ENCODE results near the gene PKDCC. TPM values are rescaled to one million over a fixed set of nuclear protein-coding genes. Genes with fewer than 3 reads are reported as not detected.

The PKDCC gene, protein sequence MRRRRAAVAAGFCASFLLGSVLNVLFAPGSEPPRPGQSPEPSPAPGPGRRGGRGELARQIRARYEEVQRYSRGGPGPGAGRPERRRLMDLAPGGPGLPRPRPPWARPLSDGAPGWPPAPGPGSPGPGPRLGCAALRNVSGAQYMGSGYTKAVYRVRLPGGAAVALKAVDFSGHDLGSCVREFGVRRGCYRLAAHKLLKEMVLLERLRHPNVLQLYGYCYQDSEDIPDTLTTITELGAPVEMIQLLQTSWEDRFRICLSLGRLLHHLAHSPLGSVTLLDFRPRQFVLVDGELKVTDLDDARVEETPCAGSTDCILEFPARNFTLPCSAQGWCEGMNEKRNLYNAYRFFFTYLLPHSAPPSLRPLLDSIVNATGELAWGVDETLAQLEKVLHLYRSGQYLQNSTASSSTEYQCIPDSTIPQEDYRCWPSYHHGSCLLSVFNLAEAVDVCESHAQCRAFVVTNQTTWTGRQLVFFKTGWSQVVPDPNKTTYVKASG
- 52.9 and 72.8 TPM in 2 replicates for total RNA-seq

DNA sequence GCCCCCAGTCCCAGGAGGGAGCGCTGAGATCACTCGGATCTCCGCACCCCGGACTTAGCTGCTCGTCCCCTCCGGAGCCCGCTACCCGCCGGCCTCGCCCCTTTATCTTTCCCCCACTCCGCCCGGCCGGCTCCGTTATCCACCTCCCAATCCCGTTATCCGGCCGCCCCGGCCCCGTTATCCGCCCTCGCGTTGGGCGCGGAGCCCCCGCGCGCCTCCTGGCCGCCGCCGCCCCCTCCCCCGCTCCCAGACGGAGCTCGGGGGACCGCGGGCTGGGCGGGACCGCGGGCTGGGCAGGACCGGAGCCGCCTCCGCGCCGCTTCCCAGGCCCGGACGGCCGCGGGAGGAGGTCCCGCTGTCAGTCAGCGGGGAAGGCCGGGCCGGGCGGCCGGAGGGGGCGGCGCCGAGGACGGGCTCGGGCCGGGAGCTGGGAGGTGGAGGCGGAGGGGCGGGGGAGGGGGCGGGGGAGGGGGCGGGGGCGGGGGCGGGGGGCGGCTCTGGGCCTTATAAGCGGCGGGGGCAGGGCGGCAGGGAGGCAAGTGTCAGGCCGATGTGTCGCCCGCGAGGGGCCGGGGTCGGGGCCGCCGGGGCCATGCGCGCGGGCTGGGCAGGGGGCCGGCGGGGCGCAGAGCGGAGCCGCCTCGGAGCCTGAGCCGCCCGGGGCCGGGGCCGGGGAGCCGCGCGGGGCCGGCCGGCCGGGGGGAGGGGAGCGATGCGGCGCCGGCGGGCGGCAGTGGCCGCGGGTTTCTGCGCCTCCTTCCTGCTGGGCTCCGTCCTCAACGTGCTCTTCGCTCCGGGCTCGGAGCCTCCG lies at the start of gene PKDCC:
PKDCC (plus strand) TSS at position 534 of the 811 bp plus-strand sequence; CDS start at position 713, 179 bp downstream.

Other genes starting within 250 kb of the PKDCC start
- 29.1 and 30.4 TPM in 2 replicates for gene EML4, start 121.3 kb downstream of the PKDCC start, total RNA-seq